Stimulated activated CD4-positive, alpha-beta T cell treated with anti-CD3 and anti-CD28 coated beads, Interleukin-1b, Interleukin-23, amount 100 ng/mL, for 4 hours (primary cell): ENCODE measurements around the gene MROH7.

Experiments used
- DNase-seq, 2 donors: peaks; one replicate each; pipeline ENCODE4 v3.0.0-alpha.2; 2020; ENCODE audit warnings: low read depth in 2 of 2

Gene MROH7

GRCh38 chr1:54697896-54698295, 56.3 kb downstream of the MROH7 start:
- DNase-seq: no peak

GRCh38 chr1:54698346-54698745, 56.8 kb downstream of the MROH7 start:
- no peak for DNase-seq

- DNase-seq: no peak
Measured at GRCh38 chr1:54699936-54700525, 58.4 kb downstream of the MROH7 start.

- DNase-seq: no peak
Measured at GRCh38 chr1:54701066-54701465, 59.5 kb downstream of the MROH7 start.

GRCh38 chr1:54701996-54702395, 60.4 kb downstream of the MROH7 start:
- no peak for DNase-seq

GRCh38 chr1:54703471-54703870, 61.9 kb downstream of the MROH7 start:
- no peak for DNase-seq

- DNase-seq: no peak
Measured at GRCh38 chr1:54705153-54705552, 63.6 kb downstream of the MROH7 start.

- DNase-seq: no peak
Measured at GRCh38 chr1:54706419-54706818, 64.8 kb downstream of the MROH7 start.

- no peak for DNase-seq
Measured at GRCh38 chr1:54708385-54708784, 66.8 kb downstream of the MROH7 start.

- no peak for DNase-seq
Measured at GRCh38 chr1:54709547-54710292, 68.1 kb downstream of the MROH7 start.

GRCh38 chr1:54710434-54710833, 68.8 kb downstream of the MROH7 start:
- no peak for DNase-seq

GRCh38 chr1:54710841-54711240, 69.3 kb downstream of the MROH7 start:
- no peak for DNase-seq

- no peak for DNase-seq
Measured at GRCh38 chr1:54711536-54711935, 70.0 kb downstream of the MROH7 start.

- DNase-seq: no peak
Measured at GRCh38 chr1:54714881-54715492, 73.4 kb downstream of the MROH7 start.

GRCh38 chr1:54715493-54716298, 74.1 kb downstream of the MROH7 start, which contains the start of gene TTC4:
TSS of gene TTC4 (plus strand) at chr1:54715861. CDS start at chr1:54715909, 48 bp downstream.
- DNase-seq: peak; percentile 81

- DNase-seq: no peak
Measured at GRCh38 chr1:54716299-54717047, 74.9 kb downstream of the MROH7 start.

GRCh38 chr1:54721719-54722118, 80.1 kb downstream of the MROH7 start:
- no peak for DNase-seq

GRCh38 chr1:54723985-54724384, 82.4 kb downstream of the MROH7 start:
- DNase-seq: no peak

GRCh38 chr1:54724771-54725170, 83.2 kb downstream of the MROH7 start:
- no peak for DNase-seq

GRCh38 chr1:54728027-54728426, 86.4 kb downstream of the MROH7 start:
- DNase-seq: no peak

- no peak for DNase-seq
Measured at GRCh38 chr1:54736685-54737084, 95.1 kb downstream of the MROH7 start.

- DNase-seq: no peak
Measured at GRCh38 chr1:54738244-54738643, 96.7 kb downstream of the MROH7 start.
